ENCODE data around the gene SPINK8. TPM values are rescaled to one million over a fixed set of nuclear protein-coding genes. Genes with fewer than 3 reads are reported as not detected.
"Not testable (repeated sequence)": the region's sequence is repeated elsewhere in the genome, so short reads cannot be mapped to it uniquely, and the experiment has no call there.

SPINK8 gene
- total RNA-seq, 3 donors from 2014 or later (not counting 1 experiment from before 2014, with no cell fraction given), result not detected

- H3K4me1 Mint-ChIP-seq, result no peaks in the 10 kb centered on the region
- WGBS (ENCODE audit: insufficient coverage), result 29% methylated on average over 1 of the region's 1 CpG
- no peak overlapping the region for H3K4me3 ChIP-seq (ENCODE audit: low read length)
- ATAC-seq (no peak), DNase-seq (no peak)
- no peaks in the 10 kb centered on the region for H3K36me3 ChIP-seq (ENCODE audit: control insufficient read depth, insufficient read depth, low read length)
- H3K9me3 Mint-ChIP-seq, result no peaks in the 10 kb centered on the region
- H3K9me3 ChIP-seq (ENCODE audit: control insufficient read depth, insufficient read depth, low read length), result no peaks in the 10 kb centered on the region
- intact Hi-C loops (cut with micrococcal nuclease), result no loop called here
- no peak overlapping the region for H3K27ac Mint-ChIP-seq
- TF ChIP-seq, protein P1, sequence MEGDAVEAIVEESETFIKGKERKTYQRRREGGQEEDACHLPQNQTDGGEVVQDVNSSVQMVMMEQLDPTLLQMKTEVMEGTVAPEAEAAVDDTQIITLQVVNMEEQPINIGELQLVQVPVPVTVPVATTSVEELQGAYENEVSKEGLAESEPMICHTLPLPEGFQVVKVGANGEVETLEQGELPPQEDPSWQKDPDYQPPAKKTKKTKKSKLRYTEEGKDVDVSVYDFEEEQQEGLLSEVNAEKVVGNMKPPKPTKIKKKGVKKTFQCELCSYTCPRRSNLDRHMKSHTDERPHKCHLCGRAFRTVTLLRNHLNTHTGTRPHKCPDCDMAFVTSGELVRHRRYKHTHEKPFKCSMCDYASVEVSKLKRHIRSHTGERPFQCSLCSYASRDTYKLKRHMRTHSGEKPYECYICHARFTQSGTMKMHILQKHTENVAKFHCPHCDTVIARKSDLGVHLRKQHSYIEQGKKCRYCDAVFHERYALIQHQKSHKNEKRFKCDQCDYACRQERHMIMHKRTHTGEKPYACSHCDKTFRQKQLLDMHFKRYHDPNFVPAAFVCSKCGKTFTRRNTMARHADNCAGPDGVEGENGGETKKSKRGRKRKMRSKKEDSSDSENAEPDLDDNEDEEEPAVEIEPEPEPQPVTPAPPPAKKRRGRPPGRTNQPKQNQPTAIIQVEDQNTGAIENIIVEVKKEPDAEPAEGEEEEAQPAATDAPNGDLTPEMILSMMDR (IDR thresholded peaks at IDR 0.05), result no peak
- no peaks in the 10 kb centered on the region for H3K4me1 ChIP-seq (ENCODE audit: control insufficient read depth, insufficient read depth, low read length)
- H3K4me3 Mint-ChIP-seq, result no peak overlapping the region
- peaks cover 6 to 7% of the 10 kb centered on the region in 2 donors for H3K27me3 Mint-ChIP-seq (ENCODE audit: low read depth in 2 of 2)
- no peak overlapping the region for H3K27ac ChIP-seq (ENCODE audit: low read length)
- no peaks in the 10 kb centered on the region for H3K27me3 ChIP-seq (ENCODE audit: control insufficient read depth, insufficient read depth, low read length)
- H3K36me3 Mint-ChIP-seq, result no peaks in the 10 kb centered on the region
Measured at GRCh38 chr3:48344867-48345507, 11.5 kb upstream of the SPINK8 start.

DNA sequence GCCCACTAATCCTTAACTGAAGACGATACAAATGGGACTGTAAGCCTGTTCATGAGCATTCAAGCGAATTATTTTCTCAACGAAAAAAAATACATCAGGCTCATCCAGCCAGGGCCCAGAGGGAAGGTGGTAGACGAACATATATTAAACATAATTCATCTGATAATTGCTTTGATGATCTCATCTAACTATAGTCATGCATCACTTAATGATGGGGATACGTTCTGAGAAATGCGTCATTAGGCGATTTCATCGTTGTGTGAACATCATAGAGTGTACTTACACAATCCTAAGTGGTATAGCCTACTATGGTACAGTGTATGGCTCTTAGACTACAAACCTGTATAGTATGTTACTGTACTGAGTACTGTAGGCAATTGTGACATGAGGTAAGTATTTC lies 10.0 kb upstream of the SPINK8 start:
- H3K27me3 ChIP-seq (ENCODE audit: control insufficient read depth, insufficient read depth, low read length), result no peaks in the 10 kb centered on the region
- no peak overlapping the region for H3K4me3 Mint-ChIP-seq
- no peak for ATAC-seq
- no peaks in the 10 kb centered on the region for H3K9me3 ChIP-seq (ENCODE audit: control insufficient read depth, insufficient read depth, low read length)
- H3K27ac Mint-ChIP-seq, result no peak overlapping the region
- WGBS (ENCODE audit: insufficient coverage), result 93% methylated on average over 8 of the region's 8 CpGs
- DNase-seq, result no peak
- H3K36me3 ChIP-seq (ENCODE audit: control insufficient read depth, insufficient read depth, low read length), result no peaks in the 10 kb centered on the region
- no peaks in the 10 kb centered on the region for H3K36me3 Mint-ChIP-seq
- H3K27me3 Mint-ChIP-seq (ENCODE audit: low read depth in 2 of 2), result peaks cover 3 to 16% of the 10 kb centered on the region in 2 donors
- no peaks in the 10 kb centered on the region for H3K4me1 Mint-ChIP-seq
- no peak overlapping the region for H3K4me3 ChIP-seq (ENCODE audit: low read length)
- no peaks in the 10 kb centered on the region for H3K4me1 ChIP-seq (ENCODE audit: control insufficient read depth, insufficient read depth, low read length)
- intact Hi-C loops (cut with micrococcal nuclease), result no loop called here
- no peaks in the 10 kb centered on the region for H3K9me3 Mint-ChIP-seq
- no peak overlapping the region for H3K27ac ChIP-seq (ENCODE audit: low read length)
- TF ChIP-seq, protein P1 (IDR thresholded peaks at IDR 0.05), result no peak

DNA sequence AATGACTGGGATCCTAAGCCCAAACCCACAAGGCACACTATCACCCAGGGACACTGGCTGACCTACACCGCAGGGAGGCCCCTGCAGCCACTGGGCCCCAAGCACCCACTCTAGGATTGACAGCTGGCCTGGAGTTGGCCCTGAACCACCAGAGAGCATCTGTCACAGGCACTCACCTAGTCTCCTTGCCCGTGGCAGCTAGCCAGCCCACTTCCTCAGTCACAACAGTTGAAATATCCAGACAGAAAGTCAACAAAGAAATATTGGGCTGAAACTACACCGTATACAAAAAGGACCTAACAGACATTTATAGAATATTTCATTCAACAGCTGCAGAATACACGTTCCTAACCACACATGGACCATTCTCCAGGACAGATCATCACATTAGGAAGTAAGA lies 5.2 kb upstream of the SPINK8 start:
- ATAC-seq, result no peak
- Mint-ChIP-seq H3K27me3 (ENCODE audit: low read depth in 2 of 2) (peaks cover 15 to 26% of the 10 kb centered on the region in 2 donors), H3K36me3 (no peaks in the 10 kb centered on the region), H3K4me1 (no peaks in the 10 kb centered on the region), H3K9me3 (no peaks in the 10 kb centered on the region), H3K27ac (no peak overlapping the region), H3K4me3 (no peak overlapping the region)
- Histone ChIP-seq H3K9me3 (ENCODE audit: control insufficient read depth, insufficient read depth, low read length) (no peaks in the 10 kb centered on the region), H3K27ac (ENCODE audit: low read length) (no peak overlapping the region), H3K4me1 (ENCODE audit: control insufficient read depth, insufficient read depth, low read length) (no peaks in the 10 kb centered on the region), H3K36me3 (ENCODE audit: control insufficient read depth, insufficient read depth, low read length) (no peaks in the 10 kb centered on the region), H3K4me3 (ENCODE audit: low read length) (no peak overlapping the region), H3K27me3 (ENCODE audit: control insufficient read depth, insufficient read depth, low read length) (no peaks in the 10 kb centered on the region)
- TF ChIP-seq, protein P1 (IDR thresholded peaks at IDR 0.05), result no peak
- WGBS (ENCODE audit: insufficient coverage), result 8% methylated on average over 4 of the region's 4 CpGs
- no peak for DNase-seq
- intact Hi-C loops (cut with micrococcal nuclease), result no loop called here

DNA sequence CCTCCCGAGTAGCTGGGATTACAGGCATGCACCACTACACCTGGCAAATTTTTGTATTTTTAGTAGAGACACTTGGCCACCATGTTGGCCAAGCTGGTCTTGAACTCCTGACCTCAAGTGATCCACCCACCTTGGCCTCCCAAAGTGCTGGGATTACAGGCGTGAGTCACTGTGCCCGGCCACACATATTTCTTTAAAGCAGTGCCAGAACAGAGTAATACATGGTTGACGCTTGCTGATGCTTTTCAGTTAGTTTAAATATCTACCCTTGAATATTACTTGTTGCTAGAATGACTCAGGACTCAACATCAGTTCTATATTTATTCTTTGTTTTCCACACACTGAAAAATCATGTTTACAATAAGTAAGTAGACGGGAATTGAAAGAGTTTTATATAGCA lies 4.1 kb upstream of the SPINK8 start:
- H3K36me3 ChIP-seq (ENCODE audit: control insufficient read depth, insufficient read depth, low read length); H3K9me3 ChIP-seq (ENCODE audit: control insufficient read depth, insufficient read depth, low read length); DNase-seq; H3K4me3 ChIP-seq (ENCODE audit: low read length); H3K27ac ChIP-seq (ENCODE audit: low read length); H3K4me3 Mint-ChIP-seq; H3K36me3 Mint-ChIP-seq; H3K4me1 Mint-ChIP-seq; intact Hi-C loops (cut with micrococcal nuclease); ATAC-seq; H3K4me1 ChIP-seq (ENCODE audit: control insufficient read depth, insufficient read depth, low read length); H3K9me3 Mint-ChIP-seq; H3K27me3 ChIP-seq (ENCODE audit: control insufficient read depth, insufficient read depth, low read length); H3K27ac Mint-ChIP-seq: not testable (repeated sequence)
- WGBS (ENCODE audit: insufficient coverage), result 90% methylated on average over 4 of the region's 5 CpGs
- H3K27me3 Mint-ChIP-seq (ENCODE audit: low read depth in 2 of 2), result peaks cover 21 to 32% of the 10 kb centered on the region in 2 donors

DNA sequence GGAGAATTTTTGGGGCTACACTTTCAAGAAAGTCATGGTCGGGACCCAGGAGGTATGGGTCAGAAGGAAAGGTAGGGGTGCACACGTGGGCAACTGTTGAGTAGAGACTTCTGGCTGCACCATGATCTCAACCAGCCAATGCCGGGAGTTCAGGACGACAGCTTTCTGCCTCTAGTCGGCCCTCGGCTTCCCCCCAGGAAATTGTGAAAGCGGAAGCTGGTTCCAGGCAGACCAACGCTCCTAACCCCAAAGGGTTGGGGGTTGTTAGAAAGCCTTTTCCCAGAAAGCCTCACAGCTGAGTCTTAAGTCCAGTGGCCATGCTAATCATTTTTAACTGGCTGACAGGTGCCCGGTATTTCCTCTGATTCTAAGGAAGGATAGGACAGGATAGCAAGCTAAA lies 1.8 kb upstream of the SPINK8 start:
- 52% methylated on average over 6 of the region's 9 CpGs for WGBS (ENCODE audit: insufficient coverage)
- intact Hi-C loops (cut with micrococcal nuclease); H3K4me3 Mint-ChIP-seq; H3K4me1 ChIP-seq (ENCODE audit: control insufficient read depth, insufficient read depth, low read length); H3K9me3 Mint-ChIP-seq; H3K36me3 ChIP-seq (ENCODE audit: control insufficient read depth, insufficient read depth, low read length); H3K27ac ChIP-seq (ENCODE audit: low read length); DNase-seq; H3K9me3 ChIP-seq (ENCODE audit: control insufficient read depth, insufficient read depth, low read length); H3K27ac Mint-ChIP-seq; ATAC-seq; H3K36me3 Mint-ChIP-seq; H3K27me3 ChIP-seq (ENCODE audit: control insufficient read depth, insufficient read depth, low read length); H3K4me1 Mint-ChIP-seq; H3K4me3 ChIP-seq (ENCODE audit: low read length): not testable (repeated sequence)
- peaks cover 26 to 37% of the 10 kb centered on the region in 2 donors for H3K27me3 Mint-ChIP-seq (ENCODE audit: low read depth in 2 of 2)
